ENCODE data around the gene TDRD6.

Gene TDRD6, protein sequence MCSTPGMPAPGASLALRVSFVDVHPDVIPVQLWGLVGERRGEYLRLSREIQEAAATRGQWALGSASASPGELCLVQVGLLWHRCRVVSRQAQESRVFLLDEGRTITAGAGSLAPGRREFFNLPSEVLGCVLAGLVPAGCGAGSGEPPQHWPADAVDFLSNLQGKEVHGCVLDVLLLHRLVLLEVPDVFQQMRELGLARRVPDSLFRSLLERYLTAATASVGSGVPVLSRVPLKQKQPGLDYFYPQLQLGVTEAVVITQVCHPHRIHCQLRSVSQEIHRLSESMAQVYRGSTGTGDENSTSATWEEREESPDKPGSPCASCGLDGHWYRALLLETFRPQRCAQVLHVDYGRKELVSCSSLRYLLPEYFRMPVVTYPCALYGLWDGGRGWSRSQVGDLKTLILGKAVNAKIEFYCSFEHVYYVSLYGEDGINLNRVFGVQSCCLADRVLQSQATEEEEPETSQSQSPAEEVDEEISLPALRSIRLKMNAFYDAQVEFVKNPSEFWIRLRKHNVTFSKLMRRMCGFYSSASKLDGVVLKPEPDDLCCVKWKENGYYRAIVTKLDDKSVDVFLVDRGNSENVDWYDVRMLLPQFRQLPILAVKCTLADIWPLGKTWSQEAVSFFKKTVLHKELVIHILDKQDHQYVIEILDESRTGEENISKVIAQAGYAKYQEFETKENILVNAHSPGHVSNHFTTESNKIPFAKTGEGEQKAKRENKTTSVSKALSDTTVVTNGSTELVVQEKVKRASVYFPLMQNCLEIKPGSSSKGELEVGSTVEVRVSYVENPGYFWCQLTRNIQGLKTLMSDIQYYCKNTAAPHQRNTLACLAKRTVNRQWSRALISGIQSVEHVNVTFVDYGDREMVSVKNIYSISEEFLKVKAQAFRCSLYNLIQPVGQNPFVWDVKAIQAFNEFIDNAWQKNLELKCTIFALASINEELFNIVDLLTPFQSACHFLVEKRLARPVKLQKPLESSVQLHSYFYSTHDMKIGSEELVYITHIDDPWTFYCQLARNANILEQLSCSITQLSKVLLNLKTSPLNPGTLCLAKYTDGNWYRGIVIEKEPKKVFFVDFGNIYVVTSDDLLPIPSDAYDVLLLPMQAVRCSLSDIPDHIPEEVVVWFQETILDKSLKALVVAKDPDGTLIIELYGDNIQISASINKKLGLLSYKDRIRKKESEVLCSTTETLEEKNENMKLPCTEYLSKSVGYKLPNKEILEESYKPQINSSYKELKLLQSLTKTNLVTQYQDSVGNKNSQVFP (N-terminal part only)

DNA sequence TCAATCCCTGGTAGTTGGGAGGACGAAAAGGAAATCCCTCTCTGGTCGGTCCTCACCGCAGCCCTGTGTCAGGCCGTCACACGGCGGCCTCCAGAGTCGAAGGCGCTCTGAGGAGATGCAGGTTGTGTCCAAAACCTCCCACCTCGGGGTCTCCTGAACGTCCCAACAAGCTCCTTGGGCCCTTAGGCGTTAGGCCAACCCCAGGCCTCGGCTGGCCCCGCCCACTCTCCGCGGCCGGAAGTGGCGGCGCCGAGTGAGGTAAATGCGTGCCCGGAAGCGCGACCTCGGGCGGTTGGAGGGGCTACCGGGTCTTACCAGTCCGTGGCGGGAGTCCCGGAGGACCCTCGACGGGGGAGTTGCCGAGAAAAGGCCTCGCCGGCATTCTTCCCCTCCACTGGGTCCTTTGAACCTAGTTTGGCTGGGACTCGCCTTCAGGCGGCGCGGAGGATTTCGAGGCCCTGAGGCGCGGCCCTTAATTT, at the start of gene TDRD6:
TDRD6 (plus strand) TSS at position 267 of the 479 bp plus-strand sequence. CDS start 244 bp downstream, outside the sequence.
- DNase-seq (ENCODE audit: low spot score) = peak; percentile 35

DNA sequence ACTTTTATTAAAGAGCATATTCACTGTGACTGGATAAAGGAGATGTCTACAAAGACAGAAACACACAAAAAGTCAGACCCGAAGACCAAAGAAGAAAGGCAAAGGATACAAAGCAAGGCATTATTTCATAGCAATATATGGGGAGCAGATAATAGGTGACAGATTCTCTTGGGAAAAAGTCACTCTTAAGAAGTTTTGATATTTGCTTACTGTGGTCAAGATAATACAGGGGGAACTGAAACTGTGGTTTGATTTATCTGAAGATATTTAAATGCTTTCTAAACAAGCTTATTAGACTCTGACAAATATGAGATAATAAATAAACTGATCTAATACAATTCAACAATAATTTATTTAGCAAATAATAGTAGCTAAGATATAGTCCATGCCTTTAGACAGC, 49.8 kb upstream of the TDRD6 start:
- Histone ChIP-seq H3K36me3 (ENCODE audit: low read depth) (no peaks in the 10 kb centered on the region), H3K27ac (ENCODE audit: poor library complexity, severe bottlenecking) (peak overlapping the region; percentile 12), H3K4me3 (ENCODE audit: severe bottlenecking) (no peak overlapping the region), H3K9me3 (ENCODE audit: severe bottlenecking) (no peaks in the 10 kb centered on the region), H3K27me3 (ENCODE audit: insufficient read depth, poor library complexity, severe bottlenecking) (no peaks in the 10 kb centered on the region), H3K4me1 (ENCODE audit: insufficient read depth, poor library complexity, severe bottlenecking) (peaks cover 27% of the 10 kb centered on the region)
- DNase-seq (ENCODE audit: low spot score) = no peak
- no peak for ATAC-seq (ENCODE audit: low read depth)
- TF ChIP-seq, protein P1, sequence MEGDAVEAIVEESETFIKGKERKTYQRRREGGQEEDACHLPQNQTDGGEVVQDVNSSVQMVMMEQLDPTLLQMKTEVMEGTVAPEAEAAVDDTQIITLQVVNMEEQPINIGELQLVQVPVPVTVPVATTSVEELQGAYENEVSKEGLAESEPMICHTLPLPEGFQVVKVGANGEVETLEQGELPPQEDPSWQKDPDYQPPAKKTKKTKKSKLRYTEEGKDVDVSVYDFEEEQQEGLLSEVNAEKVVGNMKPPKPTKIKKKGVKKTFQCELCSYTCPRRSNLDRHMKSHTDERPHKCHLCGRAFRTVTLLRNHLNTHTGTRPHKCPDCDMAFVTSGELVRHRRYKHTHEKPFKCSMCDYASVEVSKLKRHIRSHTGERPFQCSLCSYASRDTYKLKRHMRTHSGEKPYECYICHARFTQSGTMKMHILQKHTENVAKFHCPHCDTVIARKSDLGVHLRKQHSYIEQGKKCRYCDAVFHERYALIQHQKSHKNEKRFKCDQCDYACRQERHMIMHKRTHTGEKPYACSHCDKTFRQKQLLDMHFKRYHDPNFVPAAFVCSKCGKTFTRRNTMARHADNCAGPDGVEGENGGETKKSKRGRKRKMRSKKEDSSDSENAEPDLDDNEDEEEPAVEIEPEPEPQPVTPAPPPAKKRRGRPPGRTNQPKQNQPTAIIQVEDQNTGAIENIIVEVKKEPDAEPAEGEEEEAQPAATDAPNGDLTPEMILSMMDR (IDR thresholded peaks at IDR 0.05; ENCODE audit: poor library complexity, severe bottlenecking) = no peak

More for the DNA sequence above, at the start of gene TDRD6:
- Histone ChIP-seq H3K27ac (ENCODE audit: poor library complexity, severe bottlenecking) (no peak within 1 kb of the TSS), H3K9me3 (ENCODE audit: severe bottlenecking) (no peaks in the 10 kb centered on the region), H3K27me3 (ENCODE audit: insufficient read depth, poor library complexity, severe bottlenecking) (no peaks in the 10 kb centered on the region), H3K36me3 (ENCODE audit: low read depth) (no peaks in the 10 kb centered on the region), H3K4me1 (ENCODE audit: insufficient read depth, poor library complexity, severe bottlenecking) (no peaks in the 10 kb centered on the region), H3K4me3 (ENCODE audit: severe bottlenecking) (no peak within 1 kb of the TSS)
- no peak for ATAC-seq (ENCODE audit: low read depth)
- TF ChIP-seq, protein P1 (IDR thresholded peaks at IDR 0.05; ENCODE audit: poor library complexity, severe bottlenecking) = no peak

DNA sequence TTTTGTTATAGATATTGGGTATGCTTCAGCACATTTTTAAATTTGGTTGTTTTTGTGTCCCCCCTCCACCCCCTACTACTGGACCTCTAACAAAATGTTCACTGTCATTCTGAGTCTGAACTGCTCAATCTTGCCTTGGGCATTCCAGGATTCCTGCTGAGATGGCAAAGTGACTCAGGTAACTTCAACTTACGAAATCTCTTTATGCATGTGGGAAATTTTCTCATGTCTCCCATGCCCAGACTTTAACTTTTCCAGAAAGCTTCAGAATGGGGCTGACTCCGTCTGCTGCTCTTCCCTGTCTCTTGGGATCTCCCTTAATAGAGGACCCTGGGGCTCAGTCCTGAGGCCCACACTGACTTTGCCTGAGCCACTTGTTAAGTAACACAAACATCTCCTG, 49.0 kb upstream of the TDRD6 start:
- H3K27me3 ChIP-seq (ENCODE audit: insufficient read depth, poor library complexity, severe bottlenecking) = no peaks in the 10 kb centered on the region
- no peak overlapping the region for H3K4me3 ChIP-seq (ENCODE audit: severe bottlenecking)
- H3K9me3 ChIP-seq (ENCODE audit: severe bottlenecking) = no peaks in the 10 kb centered on the region
- peak overlapping the region; percentile 18 for H3K27ac ChIP-seq (ENCODE audit: poor library complexity, severe bottlenecking)
- H3K36me3 ChIP-seq (ENCODE audit: low read depth) = no peaks in the 10 kb centered on the region
- no peak for DNase-seq (ENCODE audit: low spot score)
- ATAC-seq (ENCODE audit: low read depth) = peak; percentile 68
- TF ChIP-seq, protein P1 (IDR thresholded peaks at IDR 0.05; ENCODE audit: poor library complexity, severe bottlenecking) = no peak
- peaks cover 31% of the 10 kb centered on the region for H3K4me1 ChIP-seq (ENCODE audit: insufficient read depth, poor library complexity, severe bottlenecking)

DNA sequence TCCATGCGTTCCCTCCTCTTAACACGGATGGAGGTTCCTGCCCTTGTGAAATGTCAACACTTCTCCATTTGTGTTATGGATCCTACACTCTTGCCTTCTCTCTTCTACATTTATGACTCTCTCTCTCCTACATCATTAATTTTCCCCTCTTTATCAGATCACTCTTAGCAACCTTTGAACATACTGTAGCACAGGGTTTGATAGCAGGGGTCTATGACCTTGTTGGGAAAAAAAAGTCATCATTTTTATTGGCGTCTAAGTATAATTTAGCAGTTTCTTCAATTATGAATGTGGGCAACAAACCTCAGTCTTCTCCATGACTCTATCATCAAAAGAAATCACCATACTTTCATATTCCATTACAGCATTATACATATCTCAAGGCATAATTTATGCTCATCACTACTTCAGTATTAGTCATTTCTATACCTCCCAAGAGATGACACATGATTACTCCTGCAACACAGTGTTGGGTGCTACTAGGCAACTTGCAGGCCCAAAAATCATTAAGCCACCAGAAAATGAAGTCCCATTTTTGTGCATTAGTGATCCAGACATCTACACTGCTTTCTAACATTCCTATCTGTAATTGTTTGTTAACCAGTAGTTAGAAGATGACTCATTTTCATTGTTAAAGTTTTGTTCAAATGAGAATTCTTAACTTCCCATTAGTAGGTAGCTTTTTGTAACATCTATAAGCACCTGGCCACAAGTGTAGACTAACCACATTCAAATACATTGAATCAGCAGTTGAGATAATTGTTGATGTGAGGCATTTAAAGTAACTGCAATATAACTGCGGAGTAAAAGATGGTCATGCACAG, 44.5 kb upstream of the TDRD6 start:
- H3K27ac ChIP-seq (ENCODE audit: poor library complexity, severe bottlenecking) = peak overlapping the region; percentile 11
- H3K4me1 ChIP-seq (ENCODE audit: insufficient read depth, poor library complexity, severe bottlenecking) = peaks cover 16% of the 10 kb centered on the region
- TF ChIP-seq, protein P1 (IDR thresholded peaks at IDR 0.05; ENCODE audit: poor library complexity, severe bottlenecking) = no peak
- peak; percentile 86 for ATAC-seq (ENCODE audit: low read depth)
- H3K4me3 ChIP-seq (ENCODE audit: severe bottlenecking) = no peak overlapping the region
- no peaks in the 10 kb centered on the region for H3K9me3 ChIP-seq (ENCODE audit: severe bottlenecking)
- no peaks in the 10 kb centered on the region for H3K27me3 ChIP-seq (ENCODE audit: insufficient read depth, poor library complexity, severe bottlenecking)
- no peak for DNase-seq (ENCODE audit: low spot score)
- H3K36me3 ChIP-seq (ENCODE audit: low read depth) = no peaks in the 10 kb centered on the region

All from RWPE2 (cell line).